Smooth muscle cell (in vitro differentiated cells): Measurements from ENCODE around the gene HNRNPK. TPM values are rescaled to one million over a fixed set of nuclear protein-coding genes. Genes with fewer than 3 reads are reported as not detected.
A peak's percentile ranks its signal among the peaks of the same experiment; 100 is the strongest.

Source experiments
- DNase-seq: peaks from one replicate; lab custom pipeline; 2025; ENCODE audit not compliant: unreplicated experiment; lab: John Stamatoyannopoulos, UW
- H2AFZ ChIP-seq: fragments of 200-600 bp; sonication (generic); 2 replicates; pipeline ENCODE4 v1.6.0; 2016; ENCODE audit warnings: antibody characterized with exemption, low read depth, mild to moderate bottlenecking
- H3F3A ChIP-seq: fragments of 200-600 bp; sonication (generic); 2 replicates; pipeline ENCODE4 v1.6.0; 2017; ENCODE audit warnings: antibody characterized with exemption, low read depth
- H3K27ac ChIP-seq: fragments of 200-600 bp; sonication (generic); 2 replicates; pipeline ENCODE4 v1.5.1; 2016; ENCODE audit warnings: low read depth, mild to moderate bottlenecking
- H3K27me3 ChIP-seq: fragments of 200-600 bp; sonication (generic); 2 replicates; pipeline ENCODE4 v1.6.1; 2016; ENCODE audit warnings: low read depth, mild to moderate bottlenecking
- H3K36me3 ChIP-seq: fragments of 200-600 bp; sonication (generic); 2 replicates; pipeline ENCODE4 v1.5.1; 2016; ENCODE audit warnings: low read depth
- H3K4me1 ChIP-seq: fragments of 200-600 bp; sonication (generic); 2 replicates; pipeline ENCODE4 v1.5.1; 2016; ENCODE audit warnings: low read depth
- H3K4me2 ChIP-seq: fragments of 200-600 bp; sonication (generic); 2 replicates; pipeline ENCODE4 v1.6.0; 2016; ENCODE audit warnings: mild to moderate bottlenecking
- H3K4me3 ChIP-seq: fragments of 200-600 bp; sonication (generic); 2 replicates; pipeline ENCODE4 v1.5.1; 2016; ENCODE audit warnings: mild to moderate bottlenecking
- H3K79me2 ChIP-seq: fragments of 200-600 bp; sonication (generic); 2 replicates; pipeline ENCODE4 v1.6.0; 2016; ENCODE audit warnings: low read depth, mild to moderate bottlenecking
- H3K9ac ChIP-seq: fragments of 200-600 bp; sonication (generic); 2 replicates; pipeline ENCODE4 v1.6.0; 2016; ENCODE audit warnings: low read depth
- H3K9me3 ChIP-seq: fragments of 200-600 bp; sonication (generic); replicated peaks from 2 replicates; pipeline ENCODE4 v1.5.1; 2016; ENCODE audit warnings: low read depth
- H4K20me1 ChIP-seq: fragments of 200-600 bp; sonication (generic); 2 replicates; pipeline ENCODE4 v1.6.0; 2016; ENCODE audit warnings: low read depth
- WGBS: methylation state at CpG from one replicate; pipeline ENCODE4 v1.1.7; 2016; ENCODE audit warnings: low lambda C conversion rate; 5-methylcytosine and 5-hydroxymethylcytosine counted together
- polyA plus RNA-seq: library from polyadenylated mRNA; unstranded; fragments of >200 nt; fragmentation: Nextera tagmentation; extraction: Ambion mirVana; gene quantifications from 2 replicates; pipeline ENCODE4 v1.2.1, GENCODE V29; 2016
- total RNA-seq: library from RNA; depleted of rRNA; stranded (reverse); fragments of >200 nt; gene quantifications from 2 replicates; pipeline ENCODE4 v1.2.3, GENCODE V29; 2014
- TF ChIP-seq, protein P1 (sequence below): fragments of 200-600 bp; sonication (generic); IDR thresholded peaks from 2 replicates; pipeline ENCODE4 v1.5.1; 2017; ENCODE audit warnings: borderline replicate concordance, mild to moderate bottlenecking, antibody characterized with exemption; ENCODE audit not compliant: insufficient read depth, poor library complexity, severe bottlenecking

Gene HNRNPK
- total RNA-seq, result 532 and 584 TPM in 2 replicates
- 468 and 469 TPM in 2 replicates for polyA plus RNA-seq

DNA sequence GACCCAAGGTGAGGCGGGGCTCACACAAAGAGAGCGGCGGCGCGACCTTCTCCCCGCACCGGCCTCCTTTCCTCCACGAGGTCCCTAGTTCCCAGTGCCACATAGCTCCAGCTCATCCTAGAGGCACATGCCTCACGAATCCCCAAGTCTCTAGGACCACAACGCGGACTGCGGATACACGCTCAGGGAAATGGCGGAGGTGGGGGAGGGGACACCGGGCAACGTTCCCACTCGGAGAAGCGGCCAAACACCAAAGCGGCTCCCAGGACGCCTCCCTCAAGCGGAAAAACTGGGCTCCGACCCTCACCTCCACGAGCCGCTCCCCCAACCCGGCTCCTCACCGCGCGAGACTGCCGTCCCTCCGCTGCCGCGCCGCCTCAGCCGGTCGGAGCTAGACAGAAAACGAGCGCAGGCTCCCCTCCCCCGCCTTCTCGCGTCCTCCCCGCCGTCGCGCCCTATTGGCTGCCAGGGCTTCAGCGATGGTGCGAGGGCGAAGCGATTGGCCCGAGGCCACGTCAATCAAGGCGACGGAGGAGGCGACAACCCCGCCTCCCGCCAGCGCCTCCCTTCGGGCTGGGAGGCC, at the start of gene HNRNPK:
Gene HNRNPK, minus strand, starts transcription at position 404 of the 583 bp plus-strand sequence. CDS start 1,963 bp downstream, outside the sequence.
- peak; percentile 99 for DNase-seq
- TF ChIP-seq, protein P1, sequence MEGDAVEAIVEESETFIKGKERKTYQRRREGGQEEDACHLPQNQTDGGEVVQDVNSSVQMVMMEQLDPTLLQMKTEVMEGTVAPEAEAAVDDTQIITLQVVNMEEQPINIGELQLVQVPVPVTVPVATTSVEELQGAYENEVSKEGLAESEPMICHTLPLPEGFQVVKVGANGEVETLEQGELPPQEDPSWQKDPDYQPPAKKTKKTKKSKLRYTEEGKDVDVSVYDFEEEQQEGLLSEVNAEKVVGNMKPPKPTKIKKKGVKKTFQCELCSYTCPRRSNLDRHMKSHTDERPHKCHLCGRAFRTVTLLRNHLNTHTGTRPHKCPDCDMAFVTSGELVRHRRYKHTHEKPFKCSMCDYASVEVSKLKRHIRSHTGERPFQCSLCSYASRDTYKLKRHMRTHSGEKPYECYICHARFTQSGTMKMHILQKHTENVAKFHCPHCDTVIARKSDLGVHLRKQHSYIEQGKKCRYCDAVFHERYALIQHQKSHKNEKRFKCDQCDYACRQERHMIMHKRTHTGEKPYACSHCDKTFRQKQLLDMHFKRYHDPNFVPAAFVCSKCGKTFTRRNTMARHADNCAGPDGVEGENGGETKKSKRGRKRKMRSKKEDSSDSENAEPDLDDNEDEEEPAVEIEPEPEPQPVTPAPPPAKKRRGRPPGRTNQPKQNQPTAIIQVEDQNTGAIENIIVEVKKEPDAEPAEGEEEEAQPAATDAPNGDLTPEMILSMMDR, result peak; percentile 6
- Histone ChIP-seq H3K79me2 (peaks cover 91% of the 10 kb centered on the region), H3K36me3 (peaks cover 19% of the 10 kb centered on the region), H2AFZ (peak within 1 kb of the TSS; percentile 91), H3K4me1 (peaks cover 18% of the 10 kb centered on the region), H3K9me3 (no peaks in the 10 kb centered on the region), H3K4me3 (peak within 1 kb of the TSS; percentile 84), H3K27me3 (no peaks in the 10 kb centered on the region), H4K20me1 (peaks cover 45% of the 10 kb centered on the region), H3K27ac (peak within 1 kb of the TSS; percentile 96), H3K4me2 (peak within 1 kb of the TSS; percentile 94), H3F3A (peaks cover 22% of the 10 kb centered on the region), H3K9ac (peak within 1 kb of the TSS; percentile 100)
- WGBS, result under 1% methylated on average over 47 of the region's 57 CpGs

DNA sequence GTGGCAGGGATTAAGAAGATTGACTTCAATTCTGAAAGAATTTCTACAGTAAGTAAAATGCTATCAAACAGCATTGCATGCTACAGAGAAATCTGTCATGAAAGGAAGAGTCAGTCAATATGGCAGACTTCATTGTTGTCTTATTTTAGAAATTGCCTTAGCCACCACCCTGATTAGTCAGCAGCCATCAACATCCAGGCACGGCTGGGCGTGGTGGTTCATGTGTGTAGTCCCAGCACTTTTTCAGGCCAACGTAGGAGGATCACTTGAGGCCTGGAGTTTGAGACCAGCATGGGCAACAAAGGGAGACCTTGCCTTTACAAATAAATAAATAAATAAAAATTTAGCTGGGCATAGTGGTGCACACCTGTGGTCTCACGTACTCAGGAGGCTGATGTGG, 47.2 kb upstream of the HNRNPK start:
- no peak for DNase-seq
- Histone ChIP-seq H3K4me3 (no peak overlapping the region), H2AFZ (no peak overlapping the region), H3K4me2 (no peak overlapping the region), H3K9ac (no peak overlapping the region), H3K27ac (no peak overlapping the region), H3F3A (no peaks in the 10 kb centered on the region), H3K4me1 (no peaks in the 10 kb centered on the region), H3K27me3 (no peaks in the 10 kb centered on the region), H3K79me2 (no peaks in the 10 kb centered on the region), H3K9me3 (no peaks in the 10 kb centered on the region), H3K36me3 (no peaks in the 10 kb centered on the region), H4K20me1 (no peaks in the 10 kb centered on the region)
- TF ChIP-seq, protein P1, result no peak
- WGBS, result 94% methylated on average over 4 of the region's 4 CpGs

DNA sequence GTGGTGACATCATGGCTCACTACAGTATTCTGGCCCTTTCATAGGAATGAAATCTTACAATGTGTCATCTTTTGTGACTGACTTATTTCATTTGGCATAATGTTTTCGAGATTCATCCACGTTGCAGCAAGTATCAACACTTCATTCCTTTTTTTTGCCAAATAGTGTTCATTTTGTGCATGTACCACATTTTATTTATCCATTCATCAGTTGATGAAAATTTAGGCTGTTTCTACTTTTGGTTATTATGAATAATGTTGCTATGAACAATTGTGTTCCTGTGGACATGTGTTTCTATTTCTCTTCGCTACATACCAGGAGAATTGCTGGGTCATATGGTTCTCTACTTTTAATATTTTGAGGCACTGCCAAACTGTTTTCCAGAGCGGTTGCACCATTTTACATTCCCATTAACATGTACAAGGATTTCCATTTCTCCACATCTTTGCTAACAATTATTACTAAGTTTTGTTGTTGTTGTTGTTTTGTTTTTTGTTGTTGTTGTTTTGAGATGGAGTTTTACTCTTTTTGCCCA, 44.1 kb upstream of the HNRNPK start:
- no peak for DNase-seq
- Histone ChIP-seq H3K9me3 (no peaks in the 10 kb centered on the region), H4K20me1 (no peaks in the 10 kb centered on the region), H3K27me3 (no peaks in the 10 kb centered on the region), H3K27ac (no peak overlapping the region), H3K4me2 (no peak overlapping the region), H2AFZ (no peak overlapping the region), H3K36me3 (no peaks in the 10 kb centered on the region), H3K4me1 (no peaks in the 10 kb centered on the region), H3K4me3 (no peak overlapping the region), H3K79me2 (no peaks in the 10 kb centered on the region), H3K9ac (no peak overlapping the region), H3F3A (no peaks in the 10 kb centered on the region)
- WGBS, result 92% methylated on average over 4 of the region's 4 CpGs
- TF ChIP-seq, protein P1, result no peak

DNA sequence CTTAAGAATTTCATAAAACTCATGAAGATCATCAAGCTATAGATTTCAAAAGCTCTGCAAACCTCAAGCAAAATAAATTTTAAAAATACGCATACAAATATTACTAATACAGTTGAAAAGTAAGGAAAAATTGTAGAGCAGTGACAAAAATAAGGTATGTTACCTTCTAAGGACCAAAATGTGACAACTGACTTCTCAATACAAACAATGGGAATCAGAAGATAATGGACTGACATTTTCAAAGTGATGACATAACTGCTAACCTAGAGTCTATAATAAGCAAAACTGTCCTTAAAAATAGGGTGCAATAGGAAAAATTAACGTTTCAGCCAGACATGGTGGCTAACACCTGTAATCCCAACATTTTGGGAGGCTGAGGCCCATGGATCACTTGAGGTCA, 27.6 kb upstream of the HNRNPK start:
- 97% methylated on average over 2 of the region's 2 CpGs for WGBS
- Histone ChIP-seq H3K27me3 (no peaks in the 10 kb centered on the region), H3K4me2 (no peak overlapping the region), H3K27ac (no peak overlapping the region), H3F3A (no peaks in the 10 kb centered on the region), H2AFZ (no peak overlapping the region), H3K79me2 (no peaks in the 10 kb centered on the region), H3K4me3 (no peak overlapping the region), H3K36me3 (no peaks in the 10 kb centered on the region), H3K4me1 (no peaks in the 10 kb centered on the region), H4K20me1 (no peaks in the 10 kb centered on the region), H3K9me3 (no peaks in the 10 kb centered on the region), H3K9ac (no peak overlapping the region)
- DNase-seq, result no peak
- TF ChIP-seq, protein P1, result no peak
